H1 (cell line): ENCODE results near the gene IQCK. TPM values are rescaled to one million over a fixed set of nuclear protein-coding genes. Genes with fewer than 3 reads are reported as not detected.

ENCODE experiments used
- CTBP2 ChIP-seq: IDR thresholded peaks from 2 replicates; pipeline ENCODE4 v1.7.0; 2011; ENCODE audit warnings: borderline replicate concordance, mild to moderate bottlenecking, moderate library complexity, mixed read lengths, low read length; ENCODE audit not compliant: insufficient read depth, insufficient read length
- EP300 ChIP-seq, 2 experiments: IDR thresholded peaks; 1 replicate in 1 of 2; 2 replicates in 1 of 2; pipeline ENCODE4 v1.6.1; 2011 to 2012; ENCODE audit warnings: low read depth in 2 of 2, low read length in 2 of 2, mild to moderate bottlenecking in 2 of 2, borderline replicate concordance in 1 of 2, inconsistent platforms in 1 of 2, moderate library complexity in 1 of 2
- polyA plus RNA-seq, 7 experiments: library from polyadenylated mRNA; depleted of rRNA in 3 of 7; stranded (reverse) in 5 of 7; unstranded in 2 of 7; fragments of >200 nt in 5 of 7; fragments of 200-250 nt in 2 of 7; gene quantifications; 1 replicate in 5 of 7; 2 replicates in 1 of 7; 4 replicates in 1 of 7; pipeline versions ENCODE4 v1.2.1 to v1.2.3, GENCODE V29; 2011 to 2013; ENCODE audit warnings: missing spikeins in 2 of 7, mixed read lengths in 2 of 7
- total RNA-seq: library from RNA; stranded (reverse); fragmentation: NEBNext Ultra II Directional; extraction: Animal tissue kit (Norgen Biotek cat#: 25700); gene quantifications from 2 replicates; pipeline ENCODE4 v1.2.1, GENCODE V29; 2021
- TF ChIP-seq, protein P1 (sequence below): fragments of 300-600 bp; sonication (generic); IDR thresholded peaks from 2 replicates; pipeline ENCODE4 v1.7.1; 2012; ENCODE audit warnings: low read length, moderate library complexity, mild to moderate bottlenecking, inconsistent platforms; ENCODE audit not compliant: insufficient replicate concordance
- TF ChIP-seq, protein P2 (sequence below): IDR thresholded peaks from 2 replicates; pipeline ENCODE4 v1.6.1; 2011; ENCODE audit warnings: low read depth, mild to moderate bottlenecking, low read length; ENCODE audit not compliant: insufficient read depth

The IQCK gene
- total and polyA plus RNA-seq, 2 of the 8 experiments (the other 6 are each of a cell fraction or from before 2014, with no cell fraction given), result 6.2 to 9.3 TPM

DNA sequence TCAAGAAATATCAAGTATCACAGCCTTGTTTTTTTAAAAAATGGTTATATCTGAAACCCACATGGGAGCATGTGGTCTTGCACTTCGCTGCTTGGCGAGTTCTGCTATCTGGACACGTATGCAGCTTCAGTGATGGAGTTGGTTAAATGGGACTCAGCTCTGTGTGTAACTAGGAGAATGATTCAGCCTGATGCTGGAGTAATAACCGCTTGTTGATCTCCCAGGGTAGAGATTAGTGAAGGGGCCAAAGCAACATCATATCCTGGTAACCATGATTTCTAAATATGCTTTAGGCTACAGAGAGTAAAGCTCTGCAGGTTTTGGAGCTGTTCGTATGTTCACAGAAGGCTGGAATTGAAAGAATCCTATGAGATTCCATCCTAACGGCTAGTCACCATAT is 63.2 kb downstream of the IQCK start (continued):
- TF ChIP-seq, protein P1, sequence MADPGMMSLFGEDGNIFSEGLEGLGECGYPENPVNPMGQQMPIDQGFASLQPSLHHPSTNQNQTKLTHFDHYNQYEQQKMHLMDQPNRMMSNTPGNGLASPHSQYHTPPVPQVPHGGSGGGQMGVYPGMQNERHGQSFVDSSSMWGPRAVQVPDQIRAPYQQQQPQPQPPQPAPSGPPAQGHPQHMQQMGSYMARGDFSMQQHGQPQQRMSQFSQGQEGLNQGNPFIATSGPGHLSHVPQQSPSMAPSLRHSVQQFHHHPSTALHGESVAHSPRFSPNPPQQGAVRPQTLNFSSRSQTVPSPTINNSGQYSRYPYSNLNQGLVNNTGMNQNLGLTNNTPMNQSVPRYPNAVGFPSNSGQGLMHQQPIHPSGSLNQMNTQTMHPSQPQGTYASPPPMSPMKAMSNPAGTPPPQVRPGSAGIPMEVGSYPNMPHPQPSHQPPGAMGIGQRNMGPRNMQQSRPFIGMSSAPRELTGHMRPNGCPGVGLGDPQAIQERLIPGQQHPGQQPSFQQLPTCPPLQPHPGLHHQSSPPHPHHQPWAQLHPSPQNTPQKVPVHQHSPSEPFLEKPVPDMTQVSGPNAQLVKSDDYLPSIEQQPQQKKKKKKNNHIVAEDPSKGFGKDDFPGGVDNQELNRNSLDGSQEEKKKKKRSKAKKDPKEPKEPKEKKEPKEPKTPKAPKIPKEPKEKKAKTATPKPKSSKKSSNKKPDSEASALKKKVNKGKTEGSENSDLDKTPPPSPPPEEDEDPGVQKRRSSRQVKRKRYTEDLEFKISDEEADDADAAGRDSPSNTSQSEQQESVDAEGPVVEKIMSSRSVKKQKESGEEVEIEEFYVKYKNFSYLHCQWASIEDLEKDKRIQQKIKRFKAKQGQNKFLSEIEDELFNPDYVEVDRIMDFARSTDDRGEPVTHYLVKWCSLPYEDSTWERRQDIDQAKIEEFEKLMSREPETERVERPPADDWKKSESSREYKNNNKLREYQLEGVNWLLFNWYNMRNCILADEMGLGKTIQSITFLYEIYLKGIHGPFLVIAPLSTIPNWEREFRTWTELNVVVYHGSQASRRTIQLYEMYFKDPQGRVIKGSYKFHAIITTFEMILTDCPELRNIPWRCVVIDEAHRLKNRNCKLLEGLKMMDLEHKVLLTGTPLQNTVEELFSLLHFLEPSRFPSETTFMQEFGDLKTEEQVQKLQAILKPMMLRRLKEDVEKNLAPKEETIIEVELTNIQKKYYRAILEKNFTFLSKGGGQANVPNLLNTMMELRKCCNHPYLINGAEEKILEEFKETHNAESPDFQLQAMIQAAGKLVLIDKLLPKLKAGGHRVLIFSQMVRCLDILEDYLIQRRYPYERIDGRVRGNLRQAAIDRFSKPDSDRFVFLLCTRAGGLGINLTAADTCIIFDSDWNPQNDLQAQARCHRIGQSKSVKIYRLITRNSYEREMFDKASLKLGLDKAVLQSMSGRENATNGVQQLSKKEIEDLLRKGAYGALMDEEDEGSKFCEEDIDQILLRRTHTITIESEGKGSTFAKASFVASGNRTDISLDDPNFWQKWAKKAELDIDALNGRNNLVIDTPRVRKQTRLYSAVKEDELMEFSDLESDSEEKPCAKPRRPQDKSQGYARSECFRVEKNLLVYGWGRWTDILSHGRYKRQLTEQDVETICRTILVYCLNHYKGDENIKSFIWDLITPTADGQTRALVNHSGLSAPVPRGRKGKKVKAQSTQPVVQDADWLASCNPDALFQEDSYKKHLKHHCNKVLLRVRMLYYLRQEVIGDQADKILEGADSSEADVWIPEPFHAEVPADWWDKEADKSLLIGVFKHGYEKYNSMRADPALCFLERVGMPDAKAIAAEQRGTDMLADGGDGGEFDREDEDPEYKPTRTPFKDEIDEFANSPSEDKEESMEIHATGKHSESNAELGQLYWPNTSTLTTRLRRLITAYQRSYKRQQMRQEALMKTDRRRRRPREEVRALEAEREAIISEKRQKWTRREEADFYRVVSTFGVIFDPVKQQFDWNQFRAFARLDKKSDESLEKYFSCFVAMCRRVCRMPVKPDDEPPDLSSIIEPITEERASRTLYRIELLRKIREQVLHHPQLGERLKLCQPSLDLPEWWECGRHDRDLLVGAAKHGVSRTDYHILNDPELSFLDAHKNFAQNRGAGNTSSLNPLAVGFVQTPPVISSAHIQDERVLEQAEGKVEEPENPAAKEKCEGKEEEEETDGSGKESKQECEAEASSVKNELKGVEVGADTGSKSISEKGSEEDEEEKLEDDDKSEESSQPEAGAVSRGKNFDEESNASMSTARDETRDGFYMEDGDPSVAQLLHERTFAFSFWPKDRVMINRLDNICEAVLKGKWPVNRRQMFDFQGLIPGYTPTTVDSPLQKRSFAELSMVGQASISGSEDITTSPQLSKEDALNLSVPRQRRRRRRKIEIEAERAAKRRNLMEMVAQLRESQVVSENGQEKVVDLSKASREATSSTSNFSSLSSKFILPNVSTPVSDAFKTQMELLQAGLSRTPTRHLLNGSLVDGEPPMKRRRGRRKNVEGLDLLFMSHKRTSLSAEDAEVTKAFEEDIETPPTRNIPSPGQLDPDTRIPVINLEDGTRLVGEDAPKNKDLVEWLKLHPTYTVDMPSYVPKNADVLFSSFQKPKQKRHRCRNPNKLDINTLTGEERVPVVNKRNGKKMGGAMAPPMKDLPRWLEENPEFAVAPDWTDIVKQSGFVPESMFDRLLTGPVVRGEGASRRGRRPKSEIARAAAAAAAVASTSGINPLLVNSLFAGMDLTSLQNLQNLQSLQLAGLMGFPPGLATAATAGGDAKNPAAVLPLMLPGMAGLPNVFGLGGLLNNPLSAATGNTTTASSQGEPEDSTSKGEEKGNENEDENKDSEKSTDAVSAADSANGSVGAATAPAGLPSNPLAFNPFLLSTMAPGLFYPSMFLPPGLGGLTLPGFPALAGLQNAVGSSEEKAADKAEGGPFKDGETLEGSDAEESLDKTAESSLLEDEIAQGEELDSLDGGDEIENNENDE, result no peak
- no peak for TF ChIP-seq CTBP2
- TF ChIP-seq EP300 (IDR thresholded peaks at IDR 0.05; ENCODE audit: borderline replicate concordance in 1 of 2, low read depth in 2 of 2, low read length in 2 of 2), result no peak
- TF ChIP-seq, protein P2, sequence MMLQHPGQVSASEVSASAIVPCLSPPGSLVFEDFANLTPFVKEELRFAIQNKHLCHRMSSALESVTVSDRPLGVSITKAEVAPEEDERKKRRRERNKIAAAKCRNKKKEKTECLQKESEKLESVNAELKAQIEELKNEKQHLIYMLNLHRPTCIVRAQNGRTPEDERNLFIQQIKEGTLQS, result no peak
